Measurements from ENCODE around the gene FHL2. TPM values are rescaled to one million over a fixed set of nuclear protein-coding genes. Genes with fewer than 3 reads are reported as not detected.

The FHL2 gene
- total and polyA plus RNA-seq, 2 donors (not counting 1 experiment from before 2014, with no cell fraction given): not detected

DNA sequence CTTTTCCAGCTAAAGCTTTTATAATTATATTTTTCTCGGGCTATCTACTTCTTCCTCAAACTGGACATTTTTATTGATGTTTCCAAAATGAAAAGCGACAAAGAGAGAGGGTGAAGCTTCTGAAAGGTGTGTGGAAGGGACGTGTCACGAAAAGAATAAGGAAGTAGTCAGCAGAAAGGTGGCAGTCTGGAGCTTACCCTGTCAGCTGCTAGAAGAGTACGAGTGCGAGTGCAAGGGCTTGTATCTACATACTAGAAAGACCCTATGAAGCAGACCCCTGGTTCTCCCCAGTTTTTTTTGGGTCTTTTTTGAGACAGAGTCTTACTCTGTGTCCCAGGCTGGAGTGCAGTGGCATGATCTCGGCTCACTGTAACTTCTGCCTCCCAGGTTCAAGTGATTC, 14.6 kb downstream of the FHL2 start:
- no peak overlapping the region for H3K27ac ChIP-seq (ENCODE audit: low read length in 2 of 2)
- H3K4me1 ChIP-seq (ENCODE audit: control insufficient read depth in 2 of 2, insufficient read depth in 2 of 2, low read length in 2 of 2): no peaks in the 10 kb centered on the region
- H3K9me3 Mint-ChIP-seq (ENCODE audit: insufficient read depth): peaks cover 4% of the 10 kb centered on the region
- H3K9me3 ChIP-seq (ENCODE audit: control extremely low read depth in 1 of 3, control insufficient read depth in 2 of 3, insufficient read depth in 1 of 3, low read length in 2 of 3): no peaks in the 10 kb centered on the region
- no peaks in the 10 kb centered on the region for H3K27me3 ChIP-seq (replicated peaks in 1 of 4; ENCODE audit: control extremely low read depth in 1 of 4, control insufficient read depth in 3 of 4, insufficient read depth in 4 of 4, low read length in 3 of 4)
- ATAC-seq (ENCODE audit: low read depth): no peak
- no peaks in the 10 kb centered on the region for H3K79me2 ChIP-seq (ENCODE audit: control insufficient read depth, insufficient read depth, low read length)
- H3K27me3 Mint-ChIP-seq: no peaks in the 10 kb centered on the region
- H3K4me1 Mint-ChIP-seq: no peaks in the 10 kb centered on the region
- no peaks in the 10 kb centered on the region for H3K36me3 ChIP-seq (replicated peaks in 1 of 2; ENCODE audit: control extremely low read depth in 1 of 2, control insufficient read depth in 1 of 2, extremely low read depth in 1 of 2, insufficient read depth in 2 of 2, low read length in 1 of 2)
- 48% methylated on average over 4 of the region's 7 CpGs for WGBS (ENCODE audit: insufficient coverage)
- DNase-seq: no peak
- no peak for TF ChIP-seq EZH2 (IDR thresholded peaks at IDR 0.05; ENCODE audit: borderline replicate concordance, insufficient read depth, low read depth, low read length, poor library complexity, severe bottlenecking)
- TF ChIP-seq, protein P1, sequence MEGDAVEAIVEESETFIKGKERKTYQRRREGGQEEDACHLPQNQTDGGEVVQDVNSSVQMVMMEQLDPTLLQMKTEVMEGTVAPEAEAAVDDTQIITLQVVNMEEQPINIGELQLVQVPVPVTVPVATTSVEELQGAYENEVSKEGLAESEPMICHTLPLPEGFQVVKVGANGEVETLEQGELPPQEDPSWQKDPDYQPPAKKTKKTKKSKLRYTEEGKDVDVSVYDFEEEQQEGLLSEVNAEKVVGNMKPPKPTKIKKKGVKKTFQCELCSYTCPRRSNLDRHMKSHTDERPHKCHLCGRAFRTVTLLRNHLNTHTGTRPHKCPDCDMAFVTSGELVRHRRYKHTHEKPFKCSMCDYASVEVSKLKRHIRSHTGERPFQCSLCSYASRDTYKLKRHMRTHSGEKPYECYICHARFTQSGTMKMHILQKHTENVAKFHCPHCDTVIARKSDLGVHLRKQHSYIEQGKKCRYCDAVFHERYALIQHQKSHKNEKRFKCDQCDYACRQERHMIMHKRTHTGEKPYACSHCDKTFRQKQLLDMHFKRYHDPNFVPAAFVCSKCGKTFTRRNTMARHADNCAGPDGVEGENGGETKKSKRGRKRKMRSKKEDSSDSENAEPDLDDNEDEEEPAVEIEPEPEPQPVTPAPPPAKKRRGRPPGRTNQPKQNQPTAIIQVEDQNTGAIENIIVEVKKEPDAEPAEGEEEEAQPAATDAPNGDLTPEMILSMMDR (IDR thresholded peaks at IDR 0.05): no peak
- CTCF ChIA-PET: no interaction called here
- intact Hi-C loops (cut with micrococcal nuclease): no loop called here
- H3K4me3 ChIP-seq (ENCODE audit: control extremely low read depth in 1 of 5, extremely low read depth in 1 of 5, insufficient read depth in 1 of 5, low read depth in 2 of 5, low read length in 4 of 5): no peak overlapping the region
- no peak overlapping the region for H2AFZ ChIP-seq (ENCODE audit: insufficient read depth, low read depth, low read length, poor library complexity, severe bottlenecking)
- no peak overlapping the region for H3K4me3 Mint-ChIP-seq
- no peak overlapping the region for H3K9ac ChIP-seq (ENCODE audit: low read length)
- no peaks in the 10 kb centered on the region for H4K20me1 ChIP-seq (ENCODE audit: control insufficient read depth, insufficient read depth, low read length, poor library complexity, severe bottlenecking)
- no peak overlapping the region for H3K27ac Mint-ChIP-seq
- POLR2A ChIA-PET: no interaction called here
- no peak overlapping the region for H3K4me2 ChIP-seq (replicated peaks; ENCODE audit: low read depth, low read length, poor library complexity, severe bottlenecking)

DNA sequence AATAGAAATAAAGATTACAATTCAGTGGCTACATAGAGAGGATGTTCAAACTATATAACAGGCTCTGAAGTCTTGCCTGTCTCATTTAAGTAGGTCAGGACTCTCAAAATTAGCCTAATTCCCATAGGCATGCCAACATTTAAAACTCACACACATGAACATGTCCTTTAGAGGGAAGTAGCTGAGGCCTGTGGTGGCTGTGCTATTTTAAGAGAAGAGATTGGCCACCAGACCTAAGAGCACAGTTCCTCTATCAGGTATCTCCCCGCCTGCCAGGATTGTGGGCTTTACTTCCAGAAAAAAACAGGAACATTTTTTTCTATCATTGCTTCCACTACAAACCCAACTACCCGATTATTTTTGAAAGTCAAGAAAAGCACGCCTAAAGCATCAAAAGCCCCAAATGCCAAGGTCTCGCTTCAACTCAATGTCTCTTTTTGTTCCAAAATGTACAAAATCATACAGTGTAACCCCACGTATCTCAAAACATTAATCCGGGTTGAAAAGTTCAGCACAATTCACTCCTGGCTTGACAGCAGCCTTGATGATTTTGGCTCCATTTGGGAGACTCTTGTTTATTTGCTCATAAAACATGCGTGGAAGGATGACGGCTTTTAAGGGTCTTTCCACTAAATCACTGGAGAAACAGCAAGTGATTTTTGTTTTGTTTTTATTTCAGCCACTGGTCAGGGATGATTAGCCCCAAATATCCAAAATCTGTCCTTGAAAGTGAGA, 15.3 kb downstream of the FHL2 start:
- H3K27me3 ChIP-seq (replicated peaks in 1 of 4; ENCODE audit: control extremely low read depth in 1 of 4, control insufficient read depth in 3 of 4, insufficient read depth in 4 of 4, low read length in 3 of 4): no peaks in the 10 kb centered on the region
- no peaks in the 10 kb centered on the region for H3K4me1 Mint-ChIP-seq
- TF ChIP-seq EZH2 (IDR thresholded peaks at IDR 0.05; ENCODE audit: borderline replicate concordance, insufficient read depth, low read depth, low read length, poor library complexity, severe bottlenecking): no peak
- TF ChIP-seq, protein P1 (IDR thresholded peaks at IDR 0.05): no peak
- DNase-seq (no peak), ATAC-seq (ENCODE audit: low read depth) (no peak)
- H3K4me2 ChIP-seq (replicated peaks; ENCODE audit: low read depth, low read length, poor library complexity, severe bottlenecking): no peak overlapping the region
- no peak overlapping the region for H3K27ac Mint-ChIP-seq
- CTCF ChIA-PET: no interaction called here
- no peaks in the 10 kb centered on the region for H4K20me1 ChIP-seq (ENCODE audit: control insufficient read depth, insufficient read depth, low read length, poor library complexity, severe bottlenecking)
- 42% methylated on average over 8 of the region's 8 CpGs for WGBS (ENCODE audit: insufficient coverage)
- POLR2A ChIA-PET: no interaction called here
- H3K27me3 Mint-ChIP-seq: no peaks in the 10 kb centered on the region
- H3K4me1 ChIP-seq (ENCODE audit: control insufficient read depth in 2 of 2, insufficient read depth in 2 of 2, low read length in 2 of 2): no peaks in the 10 kb centered on the region
- H3K9me3 Mint-ChIP-seq (ENCODE audit: insufficient read depth): peaks cover 4% of the 10 kb centered on the region
- no peak overlapping the region for H3K4me3 ChIP-seq (ENCODE audit: control extremely low read depth in 1 of 5, extremely low read depth in 1 of 5, insufficient read depth in 1 of 5, low read depth in 2 of 5, low read length in 4 of 5)
- no peaks in the 10 kb centered on the region for H3K9me3 ChIP-seq (ENCODE audit: control extremely low read depth in 1 of 3, control insufficient read depth in 2 of 3, insufficient read depth in 1 of 3, low read length in 2 of 3)
- no peak overlapping the region for H3K27ac ChIP-seq (ENCODE audit: low read length in 2 of 2)
- H3K79me2 ChIP-seq (ENCODE audit: control insufficient read depth, insufficient read depth, low read length): no peaks in the 10 kb centered on the region
- H3K4me3 Mint-ChIP-seq: no peak overlapping the region
- no peaks in the 10 kb centered on the region for H3K36me3 ChIP-seq (replicated peaks in 1 of 2; ENCODE audit: control extremely low read depth in 1 of 2, control insufficient read depth in 1 of 2, extremely low read depth in 1 of 2, insufficient read depth in 2 of 2, low read length in 1 of 2)
- intact Hi-C loops (cut with micrococcal nuclease): no loop called here
- no peak overlapping the region for H2AFZ ChIP-seq (ENCODE audit: insufficient read depth, low read depth, low read length, poor library complexity, severe bottlenecking)
- H3K9ac ChIP-seq (ENCODE audit: low read length): no peak overlapping the region

All from B cell (primary cell).